Tibial nerve (tissue), 4 donors: ENCODE results near the gene PLXNB2. TPM values are rescaled to one million over a fixed set of nuclear protein-coding genes. Genes with fewer than 3 reads are reported as not detected.

ENCODE experiments used
- DNase-seq, 2 donors: peaks; one replicate each; pipeline ENCODE4 v3.0.0-alpha.2; 2019; ENCODE audit warnings: low spot score in 2 of 2
- H3K27ac ChIP-seq, 4 donors: fragments of 200-600 bp; sonication (generic) in 3 of 4; one replicate each; pipeline ENCODE4 v1.5.1; 2017 to 2019; ENCODE audit warnings: mild to moderate bottlenecking in 1 of 4
- H3K27me3 ChIP-seq, 2 donors: fragments of 200-600 bp; sonication (generic) in 1 of 2; one replicate each; pipeline versions ENCODE4 v1.5.1 to v1.6.0; 2017 to 2019
- H3K36me3 ChIP-seq, 3 donors: fragments of 200-600 bp; sonication (generic); one replicate each; pipeline ENCODE4 v1.5.1; 2018 to 2019
- H3K4me1 ChIP-seq, 4 donors: fragments of 200-600 bp; sonication (generic) in 3 of 4; one replicate each; pipeline ENCODE4 v1.5.1; 2017 to 2019
- H3K4me3 ChIP-seq, 4 donors: fragments of 200-600 bp; sonication (generic) in 3 of 4; one replicate each; pipeline ENCODE4 v1.5.1; 2017 to 2019; ENCODE audit warnings: mild to moderate bottlenecking in 1 of 4, moderate library complexity in 1 of 4
- H3K9me3 ChIP-seq, 4 donors: fragments of 200-600 bp; sonication (generic) in 3 of 4; one replicate each; pipeline ENCODE4 v1.5.1; 2017 to 2019
- EP300 ChIP-seq, 2 donors: sonication (generic); formaldehyde crosslinking; IDR thresholded peaks; one replicate each; pipeline ENCODE4 v1.6.1; 2017; ENCODE audit warnings: antibody characterized with exemption in 2 of 2, mild to moderate bottlenecking in 1 of 2
- POLR2A ChIP-seq, 2 donors: fragments of 450-650 bp; IDR thresholded peaks; one replicate each; pipeline ENCODE4 v1.6.1; 2017; ENCODE audit warnings: antibody characterized with exemption in 2 of 2, mild to moderate bottlenecking in 2 of 2, moderate library complexity in 2 of 2
- WGBS, 2 donors: methylation state at CpG; one replicate each; pipeline ENCODE4 v1.1.5; 2018; 5-methylcytosine and 5-hydroxymethylcytosine counted together
- total RNA-seq, 4 donors: library from RNA; depleted of rRNA; stranded (reverse); fragments of >200 nt; gene quantifications; one replicate each; pipeline ENCODE4 v1.1.0, GENCODE V29; 2016
- TF ChIP-seq, protein P1 (sequence below), 5 experiments: fragments of 200-600 bp in 3 of 5; fragments of 450-650 bp in 2 of 5; sonication (generic) in 3 of 5; IDR thresholded peaks; one replicate each; pipeline ENCODE4 v1.5.1; 2016 to 2019; ENCODE audit warnings: antibody characterized with exemption in 5 of 5, mild to moderate bottlenecking in 3 of 5, moderate library complexity in 2 of 5

Gene PLXNB2
- total RNA-seq, 4 donors from 2014 or later = 135 to 193 (median 165) TPM

DNA sequence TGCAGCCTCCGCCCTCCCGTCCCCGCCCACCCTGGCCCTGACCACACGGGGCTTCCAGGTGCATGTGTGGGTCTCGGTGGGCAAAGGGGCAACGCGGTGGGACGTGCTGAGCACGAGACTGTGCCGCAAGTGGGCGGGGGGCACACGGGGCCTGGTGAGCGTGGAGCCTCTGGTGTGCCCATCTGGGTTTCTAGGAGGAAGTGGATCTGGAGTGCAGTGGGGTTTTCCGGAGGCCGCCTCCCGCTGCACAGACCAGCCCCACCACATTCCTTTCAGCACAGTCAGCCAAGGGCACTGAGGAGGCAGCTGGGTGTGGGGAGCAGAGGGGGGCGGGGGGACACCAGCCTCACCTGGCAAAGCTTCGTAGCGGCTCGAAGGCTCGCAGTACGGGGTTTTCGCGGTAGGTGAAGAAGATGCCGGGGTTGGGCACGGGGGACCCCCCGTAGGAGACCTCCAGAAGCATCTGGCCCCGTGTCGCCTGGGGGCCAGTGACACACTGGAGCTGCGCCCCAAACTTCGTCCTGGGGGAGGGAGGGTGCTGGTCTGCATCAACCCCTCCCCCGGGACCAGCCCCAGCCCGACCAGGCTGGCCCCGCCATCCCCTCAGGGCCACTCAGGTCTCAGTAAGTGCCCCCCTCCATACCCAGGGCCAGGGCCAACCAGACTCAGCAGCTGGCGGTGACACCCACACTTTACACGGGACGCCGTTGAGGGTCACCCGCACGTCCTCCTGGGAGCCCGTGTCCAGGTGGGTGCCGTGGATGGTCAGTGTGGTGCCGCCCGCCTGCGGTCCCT, 24.9 kb downstream of the PLXNB2 start:
- H3K4me1 ChIP-seq = peaks cover 0 to 6% (median 0%) of the 10 kb centered on the region in 4 donors
- no peaks in the 10 kb centered on the region for H3K9me3 ChIP-seq
- DNase-seq = no peak
- no peak overlapping the region for H3K4me3 ChIP-seq
- H3K27ac ChIP-seq = no peak overlapping the region
- 79 to 88% methylated on average over 26 to 39 of the region's 45 CpGs for WGBS, 2 donors
- peaks cover 15 to 97% (median 31%) of the 10 kb centered on the region in 3 donors for H3K36me3 ChIP-seq
- H3K27me3 ChIP-seq = no peaks in the 10 kb centered on the region
- TF ChIP-seq, protein P1, sequence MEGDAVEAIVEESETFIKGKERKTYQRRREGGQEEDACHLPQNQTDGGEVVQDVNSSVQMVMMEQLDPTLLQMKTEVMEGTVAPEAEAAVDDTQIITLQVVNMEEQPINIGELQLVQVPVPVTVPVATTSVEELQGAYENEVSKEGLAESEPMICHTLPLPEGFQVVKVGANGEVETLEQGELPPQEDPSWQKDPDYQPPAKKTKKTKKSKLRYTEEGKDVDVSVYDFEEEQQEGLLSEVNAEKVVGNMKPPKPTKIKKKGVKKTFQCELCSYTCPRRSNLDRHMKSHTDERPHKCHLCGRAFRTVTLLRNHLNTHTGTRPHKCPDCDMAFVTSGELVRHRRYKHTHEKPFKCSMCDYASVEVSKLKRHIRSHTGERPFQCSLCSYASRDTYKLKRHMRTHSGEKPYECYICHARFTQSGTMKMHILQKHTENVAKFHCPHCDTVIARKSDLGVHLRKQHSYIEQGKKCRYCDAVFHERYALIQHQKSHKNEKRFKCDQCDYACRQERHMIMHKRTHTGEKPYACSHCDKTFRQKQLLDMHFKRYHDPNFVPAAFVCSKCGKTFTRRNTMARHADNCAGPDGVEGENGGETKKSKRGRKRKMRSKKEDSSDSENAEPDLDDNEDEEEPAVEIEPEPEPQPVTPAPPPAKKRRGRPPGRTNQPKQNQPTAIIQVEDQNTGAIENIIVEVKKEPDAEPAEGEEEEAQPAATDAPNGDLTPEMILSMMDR (IDR thresholded peaks at IDR 0.05) = no peak
- TF ChIP-seq EP300 (IDR thresholded peaks at IDR 0.05) = no peak
- no peak for TF ChIP-seq POLR2A (IDR thresholded peaks at IDR 0.05)

DNA sequence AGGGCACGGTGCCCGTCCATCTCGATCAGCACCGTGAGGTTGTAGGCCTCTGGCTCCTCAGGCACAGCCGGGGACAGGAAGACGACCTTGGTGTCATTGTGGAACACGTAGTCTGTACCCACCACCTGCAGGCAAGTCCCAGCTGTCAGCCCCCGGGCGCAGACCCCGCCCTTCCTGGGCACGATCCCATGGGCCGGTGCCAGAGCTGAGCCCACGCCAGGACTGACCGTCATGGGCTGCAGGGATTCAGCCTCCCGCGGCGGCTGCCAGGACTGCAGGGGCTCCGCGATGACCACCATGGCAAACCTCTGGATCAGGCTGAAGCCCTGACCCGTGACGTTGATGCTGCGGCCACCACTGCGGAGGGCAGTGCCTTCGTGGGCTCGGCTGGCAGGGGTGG, 25.5 kb downstream of the PLXNB2 start:
- peaks cover 13 to 97% (median 31%) of the 10 kb centered on the region in 3 donors for H3K36me3 ChIP-seq
- no peaks in the 10 kb centered on the region for H3K9me3 ChIP-seq
- H3K4me3 ChIP-seq = no peak overlapping the region
- DNase-seq = no peak
- no peak overlapping the region for H3K27ac ChIP-seq
- H3K4me1 ChIP-seq = peaks cover 0 to 6% (median 0%) of the 10 kb centered on the region in 4 donors
- WGBS, 2 donors = 86 to 100% methylated on average over 5 to 13 of the region's 25 CpGs
- no peaks in the 10 kb centered on the region for H3K27me3 ChIP-seq
- no peak for TF ChIP-seq EP300 (IDR thresholded peaks at IDR 0.05)
- no peak for TF ChIP-seq POLR2A (IDR thresholded peaks at IDR 0.05)
- TF ChIP-seq, protein P1 (IDR thresholded peaks at IDR 0.05) = no peak

DNA sequence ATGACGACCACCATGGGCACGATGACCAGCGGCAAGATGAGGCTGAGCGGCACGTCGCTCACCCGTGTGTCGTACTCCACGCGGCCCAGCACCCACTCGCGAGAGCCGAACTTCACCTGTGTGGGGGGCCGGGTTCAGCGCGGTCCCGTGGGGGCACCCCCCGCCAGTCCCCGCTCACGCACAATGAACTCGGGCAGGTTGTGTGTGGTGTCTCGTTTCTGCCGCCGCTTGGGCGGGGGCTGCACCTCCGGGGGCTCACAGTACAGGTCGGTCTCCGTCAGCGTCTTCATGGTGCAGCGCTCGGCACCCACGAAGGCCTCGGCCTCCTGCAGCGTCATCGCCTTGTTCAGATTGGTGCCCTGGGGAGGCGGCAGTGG, 26.1 kb downstream of the PLXNB2 start:
- Histone ChIP-seq H3K4me1 (peaks cover 0 to 11% (median 0%) of the 10 kb centered on the region in 4 donors), H3K9me3 (no peaks in the 10 kb centered on the region), H3K36me3 (peaks cover 8 to 97% (median 29%) of the 10 kb centered on the region in 3 donors), H3K4me3 (no peak overlapping the region), H3K27me3 (no peaks in the 10 kb centered on the region), H3K27ac (no peak overlapping the region)
- TF ChIP-seq POLR2A (IDR thresholded peaks at IDR 0.05) (no peak), EP300 (IDR thresholded peaks at IDR 0.05) (no peak)
- TF ChIP-seq, protein P1 (IDR thresholded peaks at IDR 0.05) = no peak
- no peak for DNase-seq
- WGBS, 2 donors = 92 to 94% methylated on average over 23 to 34 of the region's 36 CpGs

DNA sequence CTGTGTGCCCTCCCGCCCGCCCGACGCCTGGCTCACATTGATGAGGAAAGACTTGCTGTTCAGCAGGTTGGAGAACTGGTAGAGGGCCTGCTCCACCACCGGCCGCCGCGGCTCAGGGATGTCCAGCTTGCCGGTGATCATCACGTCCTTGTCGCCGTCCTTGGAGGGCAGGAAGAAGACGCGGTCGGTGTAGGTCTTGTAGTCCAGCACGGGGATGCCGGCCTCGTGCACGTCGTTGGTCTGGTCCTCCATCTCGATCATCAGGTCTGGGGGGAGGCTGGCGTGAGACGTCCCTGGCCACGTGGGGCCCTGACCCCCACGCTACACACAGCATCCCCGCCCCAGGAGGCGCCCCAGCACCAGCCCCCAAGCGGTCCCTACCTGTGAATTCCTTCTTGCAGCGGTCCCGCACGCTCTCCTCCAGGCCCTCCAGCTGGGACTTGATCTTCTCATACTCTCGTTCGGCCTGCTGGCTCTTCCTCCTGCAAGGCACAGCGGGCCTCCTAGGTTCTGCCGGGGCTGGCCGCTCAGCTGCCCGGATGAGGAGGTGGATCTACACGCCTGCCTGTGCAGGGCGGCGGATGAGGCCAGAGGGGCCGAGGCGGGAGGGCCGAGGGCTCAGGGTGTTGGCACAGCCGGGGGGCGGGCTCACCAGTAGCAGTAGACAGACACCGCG, 26.6 kb downstream of the PLXNB2 start:
- no peak for TF ChIP-seq EP300 (IDR thresholded peaks at IDR 0.05)
- TF ChIP-seq, protein P1 (IDR thresholded peaks at IDR 0.05) = no peak
- TF ChIP-seq POLR2A (IDR thresholded peaks at IDR 0.05) = no peak
- H3K36me3 ChIP-seq = peaks cover 8 to 97% (median 28%) of the 10 kb centered on the region in 3 donors
- no peak overlapping the region for H3K4me3 ChIP-seq
- H3K4me1 ChIP-seq = peaks cover 0 to 16% (median 0%) of the 10 kb centered on the region in 4 donors
- no peak for DNase-seq
- no peak overlapping the region for H3K27ac ChIP-seq
- no peaks in the 10 kb centered on the region for H3K27me3 ChIP-seq
- H3K9me3 ChIP-seq = no peaks in the 10 kb centered on the region
- 91 to 94% methylated on average over 41 to 44 of the region's 47 CpGs for WGBS, 2 donors
